SU-DHL-6 (cell line): ENCODE measurements around the gene RGS16.

ENCODE experiments used
- EZH2phosphoT487 ChIP-seq: fragments of 200-600 bp; sonication (generic), shearing (Covaris generic); conservative IDR thresholded peaks from 2 replicates; pipeline ENCODE4 v1.6.1; 2018; ENCODE audit warnings: mild to moderate bottlenecking, antibody characterized with exemption, low read length, moderate library complexity, mixed read lengths
- TF ChIP-seq, protein P1 (sequence below): fragments of 200-600 bp; sonication (generic); IDR thresholded peaks from one replicate; pipeline ENCODE4 v1.5.1; 2017; ENCODE audit warnings: antibody characterized with exemption, mild to moderate bottlenecking, low read length, moderate library complexity; ENCODE audit not compliant: insufficient read depth, poor library complexity, severe bottlenecking

DNA sequence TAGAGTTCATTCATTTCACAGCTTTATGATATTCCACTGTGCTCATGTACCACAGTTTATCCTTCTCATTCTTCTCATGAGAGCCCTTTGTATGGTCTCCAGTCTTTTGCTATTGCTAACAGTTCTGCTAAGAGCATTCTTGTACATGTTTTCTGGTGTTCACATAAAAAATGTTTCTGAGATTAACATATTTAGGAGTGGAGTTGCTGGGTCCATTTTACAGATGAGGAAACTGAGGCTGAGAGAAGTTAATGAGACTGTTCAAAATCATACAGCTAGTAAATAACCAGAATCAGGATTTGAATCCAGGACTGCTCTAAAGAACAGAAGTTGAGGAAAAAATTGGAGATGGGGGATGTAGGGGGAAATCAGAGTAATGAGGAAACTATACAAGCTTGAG lies 28.8 kb upstream of the RGS16 start:
- TF ChIP-seq, protein P1, sequence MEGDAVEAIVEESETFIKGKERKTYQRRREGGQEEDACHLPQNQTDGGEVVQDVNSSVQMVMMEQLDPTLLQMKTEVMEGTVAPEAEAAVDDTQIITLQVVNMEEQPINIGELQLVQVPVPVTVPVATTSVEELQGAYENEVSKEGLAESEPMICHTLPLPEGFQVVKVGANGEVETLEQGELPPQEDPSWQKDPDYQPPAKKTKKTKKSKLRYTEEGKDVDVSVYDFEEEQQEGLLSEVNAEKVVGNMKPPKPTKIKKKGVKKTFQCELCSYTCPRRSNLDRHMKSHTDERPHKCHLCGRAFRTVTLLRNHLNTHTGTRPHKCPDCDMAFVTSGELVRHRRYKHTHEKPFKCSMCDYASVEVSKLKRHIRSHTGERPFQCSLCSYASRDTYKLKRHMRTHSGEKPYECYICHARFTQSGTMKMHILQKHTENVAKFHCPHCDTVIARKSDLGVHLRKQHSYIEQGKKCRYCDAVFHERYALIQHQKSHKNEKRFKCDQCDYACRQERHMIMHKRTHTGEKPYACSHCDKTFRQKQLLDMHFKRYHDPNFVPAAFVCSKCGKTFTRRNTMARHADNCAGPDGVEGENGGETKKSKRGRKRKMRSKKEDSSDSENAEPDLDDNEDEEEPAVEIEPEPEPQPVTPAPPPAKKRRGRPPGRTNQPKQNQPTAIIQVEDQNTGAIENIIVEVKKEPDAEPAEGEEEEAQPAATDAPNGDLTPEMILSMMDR: no peak
- no peak for TF ChIP-seq EZH2phosphoT487
